ENCODE measurements around the gene TMF1. TPM values are rescaled to one million over a fixed set of nuclear protein-coding genes. Genes with fewer than 3 reads are reported as not detected.

Gene TMF1
- total RNA-seq, 1 experiment from 2014 or later: 18.7 TPM

DNA sequence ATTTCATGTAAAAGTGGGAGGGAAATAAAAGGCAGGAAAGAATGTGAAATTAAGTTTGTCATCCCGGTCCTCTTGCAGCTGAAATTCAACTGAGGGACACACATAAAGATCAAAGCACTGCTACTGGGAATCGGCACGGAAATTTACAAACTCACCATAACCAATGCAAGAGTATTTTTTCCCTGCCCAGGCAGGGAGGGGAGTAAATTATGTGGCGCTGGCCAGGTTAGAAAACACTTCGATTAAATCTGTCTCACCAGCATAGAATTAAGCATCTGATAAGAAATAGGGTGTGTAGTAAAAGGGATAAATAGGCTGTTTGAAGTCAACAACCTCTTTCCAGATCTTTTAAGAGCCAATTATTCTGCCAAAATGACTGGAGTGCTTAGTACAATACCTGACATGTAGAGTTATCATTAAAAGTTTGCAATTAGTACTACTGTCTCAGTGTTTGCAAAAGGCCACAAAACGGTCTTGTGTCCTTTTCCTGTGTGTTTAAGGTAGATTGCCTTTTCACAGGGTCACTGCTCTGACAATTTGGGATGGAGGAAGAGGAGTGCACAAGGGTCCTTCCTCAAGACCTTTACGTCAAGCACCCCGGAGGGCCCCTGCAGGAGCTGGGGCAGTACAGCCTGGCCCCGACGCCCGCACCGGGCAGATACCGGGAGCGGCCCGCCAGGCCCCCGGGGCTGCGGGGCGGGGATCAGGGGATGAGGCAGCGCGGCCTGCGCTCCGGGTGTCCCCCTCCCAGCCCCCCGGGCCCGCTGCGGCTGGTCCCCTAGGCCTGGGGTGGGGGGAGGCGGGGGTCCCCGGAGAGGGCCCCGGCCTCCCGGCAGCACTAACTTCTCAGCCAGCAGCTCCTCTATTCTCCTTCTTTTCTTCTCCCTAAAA lies 27.4 kb upstream of the TMF1 start:
- Histone ChIP-seq H3K9me3 (ENCODE audit: control insufficient read depth, insufficient read depth, low read depth, low read length) (no peaks in the 10 kb centered on the region), H3K4me1 (ENCODE audit: control insufficient read depth, insufficient read depth, low read length) (peaks cover 29% of the 10 kb centered on the region), H3K36me3 (ENCODE audit: control insufficient read depth, insufficient read depth, low read length) (peaks cover 6% of the 10 kb centered on the region), H3K27ac (ENCODE audit: low read length) (peak overlapping the region; percentile 77), H3K27me3 (ENCODE audit: control insufficient read depth, insufficient read depth, low read length) (no peaks in the 10 kb centered on the region), H3K4me3 (ENCODE audit: low read depth in 2 of 2, low read length in 2 of 2) (peak overlapping the region; percentile 77 to 78)
- TSS peak; percentile 76 for BruUV-seq (replicated peaks)
- in situ Hi-C loops (cut with HindIII; ENCODE audit: low pct_unique_long_range_greater_than_20kb, low sequenced_read_pairs): no loop called here
- ATAC-seq: peak; percentile 30; the same call in 1 of the 2 replicates
- ChIA-PET POLR2A (interaction anchor here (0.7 kb wide), 1 partner anchor 11 kb away, joined by 11 read pairs; no protein-coding TSS in a partner anchor), CTCF (interaction anchor here (0.5 to 0.7 kb wide), 3 partner anchors 59 to 175 kb away, joined by 3 to 4 read pairs (median 3); no protein-coding TSS in a partner anchor)
- intact Hi-C loops (cut with micrococcal nuclease; ENCODE audit: unreplicated experiment): no loop called here
- peak; percentile 43; the same call in 1 of the 2 replicates for TF ChIP-seq TCF7L2 (IDR thresholded peaks at IDR 0.05; ENCODE audit: low read depth, low read length)
- TF ChIP-seq, protein P1, sequence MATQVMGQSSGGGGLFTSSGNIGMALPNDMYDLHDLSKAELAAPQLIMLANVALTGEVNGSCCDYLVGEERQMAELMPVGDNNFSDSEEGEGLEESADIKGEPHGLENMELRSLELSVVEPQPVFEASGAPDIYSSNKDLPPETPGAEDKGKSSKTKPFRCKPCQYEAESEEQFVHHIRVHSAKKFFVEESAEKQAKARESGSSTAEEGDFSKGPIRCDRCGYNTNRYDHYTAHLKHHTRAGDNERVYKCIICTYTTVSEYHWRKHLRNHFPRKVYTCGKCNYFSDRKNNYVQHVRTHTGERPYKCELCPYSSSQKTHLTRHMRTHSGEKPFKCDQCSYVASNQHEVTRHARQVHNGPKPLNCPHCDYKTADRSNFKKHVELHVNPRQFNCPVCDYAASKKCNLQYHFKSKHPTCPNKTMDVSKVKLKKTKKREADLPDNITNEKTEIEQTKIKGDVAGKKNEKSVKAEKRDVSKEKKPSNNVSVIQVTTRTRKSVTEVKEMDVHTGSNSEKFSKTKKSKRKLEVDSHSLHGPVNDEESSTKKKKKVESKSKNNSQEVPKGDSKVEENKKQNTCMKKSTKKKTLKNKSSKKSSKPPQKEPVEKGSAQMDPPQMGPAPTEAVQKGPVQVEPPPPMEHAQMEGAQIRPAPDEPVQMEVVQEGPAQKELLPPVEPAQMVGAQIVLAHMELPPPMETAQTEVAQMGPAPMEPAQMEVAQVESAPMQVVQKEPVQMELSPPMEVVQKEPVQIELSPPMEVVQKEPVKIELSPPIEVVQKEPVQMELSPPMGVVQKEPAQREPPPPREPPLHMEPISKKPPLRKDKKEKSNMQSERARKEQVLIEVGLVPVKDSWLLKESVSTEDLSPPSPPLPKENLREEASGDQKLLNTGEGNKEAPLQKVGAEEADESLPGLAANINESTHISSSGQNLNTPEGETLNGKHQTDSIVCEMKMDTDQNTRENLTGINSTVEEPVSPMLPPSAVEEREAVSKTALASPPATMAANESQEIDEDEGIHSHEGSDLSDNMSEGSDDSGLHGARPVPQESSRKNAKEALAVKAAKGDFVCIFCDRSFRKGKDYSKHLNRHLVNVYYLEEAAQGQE (IDR thresholded peaks at IDR 0.05; ENCODE audit: insufficient read depth in 1 of 2, low read depth in 2 of 2, low read length in 1 of 2): no peak
- no peak for TF ChIP-seq SIN3A (IDR thresholded peaks at IDR 0.05; ENCODE audit: borderline replicate concordance, insufficient read depth, low read depth, low read length)
- DNase-seq (ENCODE audit: low read depth, low spot score): no peak

DNA sequence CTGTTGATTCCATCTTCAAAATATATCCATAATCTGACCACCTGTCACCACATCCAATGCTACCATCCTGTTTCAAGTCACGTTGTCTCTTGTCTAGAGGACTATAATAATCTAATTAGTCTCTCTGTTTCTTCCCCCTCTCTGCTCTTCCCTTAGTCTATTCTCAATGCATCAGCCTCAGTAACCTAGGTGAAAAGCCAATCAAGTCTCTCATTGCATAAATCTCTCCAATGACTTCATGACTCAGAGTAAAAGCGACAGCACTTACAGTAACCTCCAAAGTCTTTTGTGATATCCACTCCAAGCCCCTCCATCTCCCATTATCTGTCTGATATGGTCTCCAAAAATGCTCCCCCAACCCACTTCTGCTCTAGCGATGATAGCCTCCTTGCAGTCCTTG lies 20.8 kb upstream of the TMF1 start:
- peaks cover 2% of the 10 kb centered on the region; the same call in 1 of the 2 replicates for H3K36me3 ChIP-seq (ENCODE audit: control insufficient read depth, insufficient read depth, low read length)
- BruUV-seq (replicated peaks): no TSS peak
- POLR2A ChIA-PET: no interaction called here
- H3K9me3 ChIP-seq (ENCODE audit: control insufficient read depth, insufficient read depth, low read depth, low read length): no peaks in the 10 kb centered on the region
- H3K27me3 ChIP-seq (ENCODE audit: control insufficient read depth, insufficient read depth, low read length): no peaks in the 10 kb centered on the region
- no peak overlapping the region for H3K27ac ChIP-seq (ENCODE audit: low read length)
- no peaks in the 10 kb centered on the region for H3K4me1 ChIP-seq (ENCODE audit: control insufficient read depth, insufficient read depth, low read length)
- H3K4me3 ChIP-seq (ENCODE audit: low read depth in 2 of 2, low read length in 2 of 2): no peak overlapping the region
- ATAC-seq (no peak), DNase-seq (ENCODE audit: low read depth, low spot score) (no peak)
- in situ Hi-C loops (cut with HindIII; ENCODE audit: low pct_unique_long_range_greater_than_20kb, low sequenced_read_pairs) (no loop called here), intact Hi-C loops (cut with micrococcal nuclease; ENCODE audit: unreplicated experiment) (no loop called here)
- CTCF ChIA-PET: no interaction called here
- no peak for TF ChIP-seq POLR2AphosphoS5 (IDR thresholded peaks at IDR 0.05; ENCODE audit: low read depth, low read length)
- TF ChIP-seq, protein P1 (IDR thresholded peaks at IDR 0.05; ENCODE audit: insufficient read depth in 1 of 2, low read depth in 2 of 2, low read length in 1 of 2): no peak
- no peak for TF ChIP-seq TCF7L2 (IDR thresholded peaks at IDR 0.05; ENCODE audit: low read depth, low read length)
- TF ChIP-seq, protein P2, sequence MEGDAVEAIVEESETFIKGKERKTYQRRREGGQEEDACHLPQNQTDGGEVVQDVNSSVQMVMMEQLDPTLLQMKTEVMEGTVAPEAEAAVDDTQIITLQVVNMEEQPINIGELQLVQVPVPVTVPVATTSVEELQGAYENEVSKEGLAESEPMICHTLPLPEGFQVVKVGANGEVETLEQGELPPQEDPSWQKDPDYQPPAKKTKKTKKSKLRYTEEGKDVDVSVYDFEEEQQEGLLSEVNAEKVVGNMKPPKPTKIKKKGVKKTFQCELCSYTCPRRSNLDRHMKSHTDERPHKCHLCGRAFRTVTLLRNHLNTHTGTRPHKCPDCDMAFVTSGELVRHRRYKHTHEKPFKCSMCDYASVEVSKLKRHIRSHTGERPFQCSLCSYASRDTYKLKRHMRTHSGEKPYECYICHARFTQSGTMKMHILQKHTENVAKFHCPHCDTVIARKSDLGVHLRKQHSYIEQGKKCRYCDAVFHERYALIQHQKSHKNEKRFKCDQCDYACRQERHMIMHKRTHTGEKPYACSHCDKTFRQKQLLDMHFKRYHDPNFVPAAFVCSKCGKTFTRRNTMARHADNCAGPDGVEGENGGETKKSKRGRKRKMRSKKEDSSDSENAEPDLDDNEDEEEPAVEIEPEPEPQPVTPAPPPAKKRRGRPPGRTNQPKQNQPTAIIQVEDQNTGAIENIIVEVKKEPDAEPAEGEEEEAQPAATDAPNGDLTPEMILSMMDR (IDR thresholded peaks at IDR 0.05): no peak
- no peak for TF ChIP-seq SIN3A (IDR thresholded peaks at IDR 0.05; ENCODE audit: borderline replicate concordance, insufficient read depth, low read depth, low read length)
